ENCODE data around the gene SHFL. TPM values are rescaled to one million over a fixed set of nuclear protein-coding genes. Genes with fewer than 3 reads are reported as not detected.

SHFL gene
- total RNA-seq, 3 donors from 2014 or later (not counting 1 experiment from before 2014, with no cell fraction given): 107 to 111 (median 107) TPM

DNA sequence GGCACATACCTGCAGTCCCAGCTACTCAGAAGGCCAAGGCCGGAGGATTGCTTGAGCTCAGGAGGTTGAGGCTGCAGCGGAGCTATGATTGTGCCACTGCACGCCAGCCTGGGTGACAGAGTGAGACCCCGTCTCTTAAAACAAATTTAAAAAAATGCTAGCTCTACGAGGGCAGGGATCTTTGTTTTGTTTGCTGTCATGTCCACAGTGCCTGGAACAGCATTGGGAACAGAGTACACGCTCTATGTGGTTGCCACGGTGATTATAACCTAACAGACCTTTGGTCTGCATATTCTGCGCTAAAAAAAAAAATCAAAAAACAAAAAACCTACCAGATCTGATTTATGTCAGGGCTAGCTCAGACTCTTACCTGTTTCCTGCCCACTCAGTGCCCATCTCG, 2.2 kb upstream of the SHFL start:
- Mint-ChIP-seq H3K9me3 (no peaks in the 10 kb centered on the region), H3K27me3 (ENCODE audit: low read depth in 2 of 2) (no peaks in the 10 kb centered on the region), H3K4me1 (peaks cover 13 to 19% of the 10 kb centered on the region in 2 donors), H3K4me3 (no peak overlapping the region), H3K27ac (no peak overlapping the region), H3K36me3 (no peaks in the 10 kb centered on the region)
- no peaks in the 10 kb centered on the region for H3K9me3 ChIP-seq (ENCODE audit: control insufficient read depth, insufficient read depth, low read length)
- no peak overlapping the region for H3K27ac ChIP-seq (ENCODE audit: low read length)
- WGBS (ENCODE audit: insufficient coverage): 84% methylated on average over 9 of the region's 9 CpGs
- intact Hi-C loops (cut with micrococcal nuclease): no loop called here
- no peak for DNase-seq
- no peak overlapping the region for H3K4me3 ChIP-seq (ENCODE audit: low read length)
- H3K4me1 ChIP-seq (ENCODE audit: control insufficient read depth, insufficient read depth, low read length): peaks cover 20% of the 10 kb centered on the region
- no peaks in the 10 kb centered on the region for H3K36me3 ChIP-seq (ENCODE audit: control insufficient read depth, insufficient read depth, low read length)
- no peaks in the 10 kb centered on the region for H3K27me3 ChIP-seq (ENCODE audit: control insufficient read depth, insufficient read depth, low read length)
- no peak for TF ChIP-seq CTCF (IDR thresholded peaks at IDR 0.05)
- no peak for ATAC-seq

DNA sequence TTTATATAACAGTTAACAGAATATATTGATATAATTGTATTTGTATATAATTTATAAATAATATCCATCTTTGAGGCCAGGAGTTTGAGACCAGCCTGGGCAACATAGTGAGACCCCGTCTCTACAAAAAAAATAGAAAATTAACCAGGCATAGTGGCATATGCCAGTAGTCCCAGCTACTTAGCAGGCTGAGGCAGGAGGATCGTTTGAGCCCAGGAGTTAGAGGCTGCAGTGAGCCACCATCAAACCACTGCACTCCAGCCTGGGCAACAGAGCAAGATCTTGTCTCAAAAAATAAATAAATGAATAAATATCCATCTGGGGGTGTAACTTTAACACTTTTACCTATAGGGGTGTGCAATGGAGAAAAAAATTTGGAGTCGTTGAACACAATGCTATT, 1.3 kb upstream of the SHFL start:
- peak overlapping the region; percentile 82 to 87 for H3K27ac Mint-ChIP-seq
- WGBS (ENCODE audit: insufficient coverage): 93% methylated on average over 3 of the region's 3 CpGs
- Histone ChIP-seq H3K9me3 (ENCODE audit: control insufficient read depth, insufficient read depth, low read length) (no peaks in the 10 kb centered on the region), H3K27ac (ENCODE audit: low read length) (no peak overlapping the region), H3K4me1 (ENCODE audit: control insufficient read depth, insufficient read depth, low read length) (peaks cover 20% of the 10 kb centered on the region), H3K27me3 (ENCODE audit: control insufficient read depth, insufficient read depth, low read length) (no peaks in the 10 kb centered on the region), H3K36me3 (ENCODE audit: control insufficient read depth, insufficient read depth, low read length) (peaks cover 6% of the 10 kb centered on the region), H3K4me3 (ENCODE audit: low read length) (no peak overlapping the region)
- ATAC-seq (no peak), DNase-seq (no peak)
- H3K9me3 Mint-ChIP-seq: no peaks in the 10 kb centered on the region
- intact Hi-C loops (cut with micrococcal nuclease): no loop called here
- H3K36me3 Mint-ChIP-seq: no peaks in the 10 kb centered on the region
- H3K4me1 Mint-ChIP-seq: peaks cover 13 to 19% of the 10 kb centered on the region in 2 donors
- peak overlapping the region; percentile 89 for H3K4me3 Mint-ChIP-seq
- H3K27me3 Mint-ChIP-seq (ENCODE audit: low read depth in 2 of 2): no peaks in the 10 kb centered on the region
- no peak for TF ChIP-seq CTCF (IDR thresholded peaks at IDR 0.05)

DNA sequence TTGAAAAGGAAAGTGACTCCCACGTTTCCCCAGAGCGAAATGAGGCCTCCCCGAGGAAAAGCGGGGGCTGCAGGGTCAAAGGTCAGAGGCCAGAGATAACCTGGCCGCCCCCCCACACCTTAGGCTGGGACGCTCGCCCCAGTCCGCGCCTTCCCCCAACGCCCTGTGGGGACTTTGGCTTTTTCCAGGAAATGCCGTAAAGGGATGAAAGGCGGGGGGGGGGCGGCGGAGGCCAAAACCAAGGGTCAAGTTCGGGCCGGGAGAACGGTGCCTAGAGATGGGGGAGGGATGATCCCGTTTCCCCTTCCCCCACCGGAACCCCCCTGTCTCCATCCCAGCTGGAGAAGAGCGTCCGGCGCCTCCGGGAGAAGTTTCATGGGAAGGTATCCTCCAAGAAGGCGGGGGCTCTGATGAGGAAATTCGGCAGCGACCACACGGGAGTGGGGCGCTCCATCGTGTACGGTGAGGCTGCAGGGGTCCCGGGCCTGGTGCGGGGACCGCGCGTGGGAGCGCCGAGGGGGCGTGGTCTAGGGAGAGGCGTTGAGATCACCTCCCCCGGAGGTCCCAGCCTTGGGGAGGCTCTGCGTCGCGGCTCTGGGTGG, 575 bp downstream of the SHFL start:
- 2% methylated on average over 32 of the region's 43 CpGs for WGBS (ENCODE audit: insufficient coverage)
- peak overlapping the region; percentile 82 to 87 for H3K27ac Mint-ChIP-seq

More for the DNA sequence above, 575 bp downstream of the SHFL start:
- peak overlapping the region; percentile 100 for H3K4me3 ChIP-seq (ENCODE audit: low read length)
- peaks cover 23% of the 10 kb centered on the region for H3K4me1 ChIP-seq (ENCODE audit: control insufficient read depth, insufficient read depth, low read length)
- peak overlapping the region; percentile 87 for H3K27ac ChIP-seq (ENCODE audit: low read length)
- no peaks in the 10 kb centered on the region for H3K9me3 Mint-ChIP-seq
- H3K27me3 Mint-ChIP-seq (ENCODE audit: low read depth in 2 of 2): no peaks in the 10 kb centered on the region
- H3K4me1 Mint-ChIP-seq: peaks cover 15 to 22% of the 10 kb centered on the region in 2 donors
- ATAC-seq (peak in 1 of 3 donors; percentile 18), DNase-seq (peak in 1 of 2 donors; percentile 62)
- no peaks in the 10 kb centered on the region for H3K36me3 Mint-ChIP-seq
- H3K27me3 ChIP-seq (ENCODE audit: control insufficient read depth, insufficient read depth, low read length): no peaks in the 10 kb centered on the region
- TF ChIP-seq CTCF (IDR thresholded peaks at IDR 0.05): no peak
- peak overlapping the region; percentile 89 for H3K4me3 Mint-ChIP-seq
- no peaks in the 10 kb centered on the region for H3K9me3 ChIP-seq (ENCODE audit: control insufficient read depth, insufficient read depth, low read length)
- intact Hi-C loops (cut with micrococcal nuclease): loop anchor here (1.0 kb wide), 1 partner anchor 33 kb away; the partner anchor contains the start of gene EIF3G
- H3K36me3 ChIP-seq (ENCODE audit: control insufficient read depth, insufficient read depth, low read length): peaks cover 20% of the 10 kb centered on the region

Data from natural killer cell (primary cell).